Gastrocnemius medialis (tissue), 4 donors: ENCODE results near the gene ADAMTSL1.

Source experiments
- POLR2A ChIP-seq, 2 donors: fragments of 450-650 bp; IDR thresholded peaks; one replicate each; pipeline ENCODE4 v1.6.1; 2017; ENCODE audit warnings: antibody characterized with exemption in 2 of 2, mild to moderate bottlenecking in 2 of 2, moderate library complexity in 2 of 2
- TF ChIP-seq, protein P1 (sequence below), 5 experiments: fragments of 450-650 bp in 3 of 5; fragments of 200-600 bp in 2 of 5; sonication (generic) in 2 of 5; IDR thresholded peaks in 4 of 5; conservative IDR thresholded peaks in 1 of 5; 1 replicate in 4 of 5; 2 replicates in 1 of 5; pipeline ENCODE4 v1.5.1; 2016 to 2019; ENCODE audit warnings: antibody characterized with exemption in 5 of 5, mild to moderate bottlenecking in 3 of 5, moderate library complexity in 3 of 5

DNA sequence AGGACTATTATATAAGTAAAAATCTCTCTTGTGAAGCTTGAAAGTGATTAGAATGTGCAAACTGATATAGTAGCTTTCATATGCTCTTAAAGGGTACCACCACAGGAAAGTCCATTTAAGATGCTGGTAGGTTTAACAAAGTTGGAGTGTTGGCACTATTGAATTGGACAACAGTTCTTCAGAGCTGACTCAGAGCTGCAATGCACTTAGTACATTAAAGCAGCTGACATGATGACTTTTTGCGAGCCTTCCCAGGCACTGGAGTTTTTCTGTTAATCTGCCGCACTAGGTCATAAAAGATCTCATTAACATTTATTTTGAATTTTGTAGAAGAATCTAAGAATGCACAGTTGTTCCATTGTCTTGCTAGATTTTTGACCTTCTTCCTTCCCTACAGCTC is 243.8 kb downstream of the ADAMTSL1 start:
- TF ChIP-seq POLR2A (IDR thresholded peaks at IDR 0.05) = no peak
- TF ChIP-seq, protein P1, sequence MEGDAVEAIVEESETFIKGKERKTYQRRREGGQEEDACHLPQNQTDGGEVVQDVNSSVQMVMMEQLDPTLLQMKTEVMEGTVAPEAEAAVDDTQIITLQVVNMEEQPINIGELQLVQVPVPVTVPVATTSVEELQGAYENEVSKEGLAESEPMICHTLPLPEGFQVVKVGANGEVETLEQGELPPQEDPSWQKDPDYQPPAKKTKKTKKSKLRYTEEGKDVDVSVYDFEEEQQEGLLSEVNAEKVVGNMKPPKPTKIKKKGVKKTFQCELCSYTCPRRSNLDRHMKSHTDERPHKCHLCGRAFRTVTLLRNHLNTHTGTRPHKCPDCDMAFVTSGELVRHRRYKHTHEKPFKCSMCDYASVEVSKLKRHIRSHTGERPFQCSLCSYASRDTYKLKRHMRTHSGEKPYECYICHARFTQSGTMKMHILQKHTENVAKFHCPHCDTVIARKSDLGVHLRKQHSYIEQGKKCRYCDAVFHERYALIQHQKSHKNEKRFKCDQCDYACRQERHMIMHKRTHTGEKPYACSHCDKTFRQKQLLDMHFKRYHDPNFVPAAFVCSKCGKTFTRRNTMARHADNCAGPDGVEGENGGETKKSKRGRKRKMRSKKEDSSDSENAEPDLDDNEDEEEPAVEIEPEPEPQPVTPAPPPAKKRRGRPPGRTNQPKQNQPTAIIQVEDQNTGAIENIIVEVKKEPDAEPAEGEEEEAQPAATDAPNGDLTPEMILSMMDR (IDR thresholded peaks at IDR 0.05 in 4 of 5, conservative IDR thresholded peaks at IDR 0.05 in 1 of 5) = no peak
